ENCODE data around the gene SNX10.

The SNX10 gene

GRCh38 chr7:26337232-26337865 is 45.7 kb downstream of the SNX10 start:
- H3K27ac ChIP-seq, result no peak overlapping the region
- no peak for TF ChIP-seq CTCF (conservative IDR thresholded peaks at IDR 0.05)

- TF ChIP-seq CTCF (conservative IDR thresholded peaks at IDR 0.05), result no peak
- no peak overlapping the region for H3K27ac ChIP-seq
Observed at GRCh38 chr7:26340476-26341018, 48.9 kb downstream of the SNX10 start.

GRCh38 chr7:26343320-26343832 is 51.7 kb downstream of the SNX10 start:
- no peak overlapping the region for H3K27ac ChIP-seq
- no peak for TF ChIP-seq CTCF (conservative IDR thresholded peaks at IDR 0.05)

GRCh38 chr7:26343837-26344236 is 52.2 kb downstream of the SNX10 start:
- no peak for TF ChIP-seq CTCF (conservative IDR thresholded peaks at IDR 0.05)
- H3K27ac ChIP-seq, result no peak overlapping the region

- H3K27ac ChIP-seq, result peak overlapping the region; percentile 31; the same call in 1 of the 2 replicates
- TF ChIP-seq CTCF (conservative IDR thresholded peaks at IDR 0.05), result no peak
Observed at GRCh38 chr7:26345202-26345601, 53.5 kb downstream of the SNX10 start.

GRCh38 chr7:26345837-26346236 is 54.2 kb downstream of the SNX10 start:
- no peak for TF ChIP-seq CTCF (conservative IDR thresholded peaks at IDR 0.05)
- peak overlapping the region; percentile 31; the same call in 1 of the 2 replicates for H3K27ac ChIP-seq

GRCh38 chr7:26346611-26347203 is 55.0 kb downstream of the SNX10 start:
- TF ChIP-seq CTCF (conservative IDR thresholded peaks at IDR 0.05), result no peak
- H3K27ac ChIP-seq, result peak overlapping the region; percentile 31; the same call in 1 of the 2 replicates

Measured in VCaP (cell line).